Tibial artery (tissue), 4 donors: ENCODE results near the gene UQCRFS1.
"Not testable (repeated sequence)": the region's sequence is repeated elsewhere in the genome, so short reads cannot be mapped to it uniquely, and the experiment has no call there.

Experiments
- DNase-seq, 2 donors: peaks; one replicate each; pipeline ENCODE4 v3.0.0-alpha.2; 2019
- H3K27ac ChIP-seq, 2 donors: fragments of 200-600 bp; sonication (generic) in 1 of 2; 1 replicate in 1 of 2; 2 replicates in 1 of 2; pipeline ENCODE4 v1.5.1; 2018 to 2019; ENCODE audit warnings: mild to moderate bottlenecking in 1 of 2
- H3K27me3 ChIP-seq, 2 donors: fragments of 200-600 bp; sonication (generic) in 1 of 2; one replicate each; pipeline versions ENCODE4 v1.5.1 to v1.6.0; 2016 to 2019
- H3K36me3 ChIP-seq, 3 donors: fragments of 200-600 bp; sonication (generic) in 2 of 3; one replicate each; pipeline ENCODE4 v1.5.1; 2016 to 2019; ENCODE audit warnings: mild to moderate bottlenecking in 2 of 3
- H3K4me1 ChIP-seq, 4 donors: fragments of 200-600 bp; sonication (generic) in 2 of 4; 1 replicate in 3 of 4; 2 replicates in 1 of 4; pipeline ENCODE4 v1.5.1; 2016 to 2019
- H3K4me3 ChIP-seq, 2 donors: fragments of 200-600 bp; sonication (generic) in 1 of 2; 1 replicate in 1 of 2; 2 replicates in 1 of 2; pipeline ENCODE4 v1.5.1; 2018 to 2019; ENCODE audit warnings: mild to moderate bottlenecking in 2 of 2
- H3K9me3 ChIP-seq, 3 donors: fragments of 200-600 bp; sonication (generic) in 1 of 3; one replicate each; pipeline ENCODE4 v1.5.1; 2016 to 2019
- intact Hi-C: fragments of 100-400 bp; cut with DNase I; formaldehyde crosslinking; loops from one replicate; pipeline ENCODE4 v1.15.0; 2023; ENCODE audit warnings: low total_unique reads
- TF ChIP-seq, protein P1 (sequence below), 2 experiments: fragments of 200-600 bp in 1 of 2; fragments of 450-650 bp in 1 of 2; IDR thresholded peaks; one replicate each; pipeline ENCODE4 v1.5.1; 2017 to 2019; ENCODE audit warnings: antibody characterized with exemption in 2 of 2, mild to moderate bottlenecking in 1 of 2, moderate library complexity in 1 of 2

UQCRFS1 gene

DNA sequence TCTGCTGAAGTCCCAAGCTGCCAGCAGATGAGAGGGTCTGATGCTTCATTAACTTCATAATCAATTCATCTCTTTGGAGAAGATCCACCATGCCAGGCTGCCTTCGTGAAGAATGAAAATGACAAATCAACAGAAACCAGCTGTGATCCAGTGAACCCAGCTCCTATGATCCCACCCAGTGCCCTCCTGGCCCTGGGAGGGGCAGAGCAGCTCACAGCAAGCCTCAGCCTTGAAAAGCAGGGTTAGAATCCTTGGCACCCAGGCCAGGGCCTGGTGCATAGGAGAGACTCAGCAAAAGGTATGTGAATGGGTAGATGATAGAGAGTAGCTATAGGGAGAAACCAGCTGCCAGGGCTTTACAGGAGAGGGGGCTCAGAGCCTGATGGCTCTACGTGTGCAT lies 43.6 kb upstream of the UQCRFS1 start:
- Histone ChIP-seq H3K27ac (no peak overlapping the region), H3K9me3 (no peaks in the 10 kb centered on the region), H3K4me1 (no peaks in the 10 kb centered on the region), H3K36me3 (no peaks in the 10 kb centered on the region), H3K27me3 (peaks cover 0 to 14% of the 10 kb centered on the region in 2 donors), H3K4me3 (no peak overlapping the region)
- intact Hi-C loops: no loop called here
- no peak for DNase-seq
- TF ChIP-seq, protein P1, sequence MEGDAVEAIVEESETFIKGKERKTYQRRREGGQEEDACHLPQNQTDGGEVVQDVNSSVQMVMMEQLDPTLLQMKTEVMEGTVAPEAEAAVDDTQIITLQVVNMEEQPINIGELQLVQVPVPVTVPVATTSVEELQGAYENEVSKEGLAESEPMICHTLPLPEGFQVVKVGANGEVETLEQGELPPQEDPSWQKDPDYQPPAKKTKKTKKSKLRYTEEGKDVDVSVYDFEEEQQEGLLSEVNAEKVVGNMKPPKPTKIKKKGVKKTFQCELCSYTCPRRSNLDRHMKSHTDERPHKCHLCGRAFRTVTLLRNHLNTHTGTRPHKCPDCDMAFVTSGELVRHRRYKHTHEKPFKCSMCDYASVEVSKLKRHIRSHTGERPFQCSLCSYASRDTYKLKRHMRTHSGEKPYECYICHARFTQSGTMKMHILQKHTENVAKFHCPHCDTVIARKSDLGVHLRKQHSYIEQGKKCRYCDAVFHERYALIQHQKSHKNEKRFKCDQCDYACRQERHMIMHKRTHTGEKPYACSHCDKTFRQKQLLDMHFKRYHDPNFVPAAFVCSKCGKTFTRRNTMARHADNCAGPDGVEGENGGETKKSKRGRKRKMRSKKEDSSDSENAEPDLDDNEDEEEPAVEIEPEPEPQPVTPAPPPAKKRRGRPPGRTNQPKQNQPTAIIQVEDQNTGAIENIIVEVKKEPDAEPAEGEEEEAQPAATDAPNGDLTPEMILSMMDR (IDR thresholded peaks at IDR 0.05): no peak

DNA sequence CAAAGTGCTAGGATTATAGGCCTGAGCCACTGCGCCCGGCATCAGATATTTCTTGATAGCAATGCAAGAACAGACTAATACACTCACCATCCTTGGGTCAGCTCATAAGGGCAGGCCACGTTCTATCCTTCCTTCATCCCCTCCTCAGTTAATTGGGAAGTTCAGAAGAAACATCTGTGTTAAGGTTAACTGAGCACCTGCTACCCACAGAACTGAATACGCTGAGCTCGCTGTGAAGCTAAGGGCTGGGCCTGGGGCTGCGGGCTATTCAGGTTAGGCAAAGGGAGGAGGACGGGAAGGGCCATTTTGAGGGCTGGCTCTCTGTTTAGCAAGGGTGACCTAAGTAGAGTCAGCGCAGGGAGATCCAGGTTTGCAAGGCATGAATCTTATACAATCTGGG lies 43.0 kb upstream of the UQCRFS1 start:
- intact Hi-C loops: no loop called here
- Histone ChIP-seq H3K27me3 (peaks cover 0 to 11% of the 10 kb centered on the region in 2 donors), H3K4me1 (no peaks in the 10 kb centered on the region), H3K9me3 (no peaks in the 10 kb centered on the region), H3K4me3 (no peak overlapping the region), H3K36me3 (no peaks in the 10 kb centered on the region), H3K27ac (no peak overlapping the region)
- DNase-seq: no peak
- TF ChIP-seq, protein P1 (IDR thresholded peaks at IDR 0.05): no peak

DNA sequence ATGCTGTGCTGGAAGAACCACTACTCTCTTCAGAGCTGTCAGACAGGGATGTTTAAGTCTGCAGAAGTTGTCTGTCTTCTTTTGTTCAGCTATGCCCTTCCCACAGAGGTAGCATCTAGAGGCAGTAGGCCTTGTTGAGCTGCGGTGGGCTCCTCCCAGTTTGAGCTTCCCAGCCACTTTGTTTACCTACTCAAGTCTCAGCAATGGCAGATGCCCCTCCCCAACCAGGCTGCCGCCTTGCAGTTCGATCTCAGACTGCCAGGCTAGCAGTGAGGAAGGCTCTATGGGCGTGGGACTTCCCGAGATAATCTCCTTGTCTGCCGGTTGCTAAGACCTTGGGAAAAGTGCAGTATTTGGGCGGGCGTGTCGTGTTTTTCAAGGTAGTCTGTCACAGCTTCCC lies 42.1 kb upstream of the UQCRFS1 start:
- Histone ChIP-seq H3K9me3 (no peaks in the 10 kb centered on the region), H3K27me3 (peaks cover 0 to 11% of the 10 kb centered on the region in 2 donors), H3K36me3 (no peaks in the 10 kb centered on the region), H3K4me3 (no peak overlapping the region), H3K27ac (no peak overlapping the region), H3K4me1 (no peaks in the 10 kb centered on the region)
- intact Hi-C loops: no loop called here
- DNase-seq: no peak
- TF ChIP-seq, protein P1 (IDR thresholded peaks at IDR 0.05): no peak

DNA sequence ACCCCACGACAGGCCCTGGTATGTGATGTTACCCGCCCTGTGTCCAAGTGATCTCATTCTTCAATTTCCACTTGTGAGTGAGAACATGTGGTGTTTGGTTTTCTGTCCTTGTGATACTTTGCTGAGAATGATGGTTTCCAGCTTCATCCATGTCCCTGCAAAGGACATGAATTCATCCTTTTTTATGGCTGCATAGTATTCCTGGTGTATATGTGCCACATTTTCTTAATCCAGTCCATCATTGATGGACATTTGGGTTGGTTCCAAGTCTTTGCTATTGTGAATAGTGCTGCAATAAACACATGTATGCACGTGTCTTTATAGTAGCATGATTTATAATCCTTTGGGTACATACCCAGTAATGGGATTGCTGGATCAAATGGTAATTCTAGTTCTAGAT lies 36.8 kb upstream of the UQCRFS1 start:
- H3K4me1 ChIP-seq, H3K4me3 ChIP-seq, H3K9me3 ChIP-seq, H3K27me3 ChIP-seq, intact Hi-C loops, H3K36me3 ChIP-seq, H3K27ac ChIP-seq, DNase-seq: not testable (repeated sequence)

DNA sequence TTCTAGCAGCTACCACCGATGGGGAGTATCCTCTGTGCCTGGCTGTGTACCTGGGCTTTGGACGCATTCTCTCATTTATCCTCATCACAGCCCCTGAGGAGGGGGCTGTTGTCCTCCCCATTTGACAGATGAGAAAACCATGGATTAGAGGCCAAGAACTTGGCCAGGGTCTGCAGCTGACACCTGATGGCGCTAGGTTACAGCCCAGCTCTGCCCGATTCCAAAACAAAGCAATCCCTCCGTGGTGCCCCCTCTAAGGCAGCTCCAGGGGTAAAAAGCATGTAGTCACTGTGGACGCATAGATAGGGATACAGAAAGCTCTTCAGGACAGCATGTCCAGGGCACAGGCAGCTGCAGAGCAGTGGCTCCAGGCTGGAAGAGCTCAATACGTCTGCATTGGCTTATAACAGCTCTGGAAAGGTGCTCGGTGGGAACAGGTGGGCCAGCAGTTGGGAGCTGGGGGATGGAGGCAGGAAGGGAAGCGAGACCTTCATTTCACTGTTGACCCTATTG lies 35.4 kb upstream of the UQCRFS1 start:
- H3K4me1 ChIP-seq: no peaks in the 10 kb centered on the region
- no peak overlapping the region for H3K27ac ChIP-seq
- DNase-seq: peak in 1 of 2 donors; percentile 50
- no peaks in the 10 kb centered on the region for H3K9me3 ChIP-seq
- H3K36me3 ChIP-seq: no peaks in the 10 kb centered on the region
- H3K27me3 ChIP-seq: peaks cover 0 to 10% of the 10 kb centered on the region in 2 donors
- TF ChIP-seq, protein P1 (IDR thresholded peaks at IDR 0.05): no peak
- intact Hi-C loops: no loop called here
- no peak overlapping the region for H3K4me3 ChIP-seq

DNA sequence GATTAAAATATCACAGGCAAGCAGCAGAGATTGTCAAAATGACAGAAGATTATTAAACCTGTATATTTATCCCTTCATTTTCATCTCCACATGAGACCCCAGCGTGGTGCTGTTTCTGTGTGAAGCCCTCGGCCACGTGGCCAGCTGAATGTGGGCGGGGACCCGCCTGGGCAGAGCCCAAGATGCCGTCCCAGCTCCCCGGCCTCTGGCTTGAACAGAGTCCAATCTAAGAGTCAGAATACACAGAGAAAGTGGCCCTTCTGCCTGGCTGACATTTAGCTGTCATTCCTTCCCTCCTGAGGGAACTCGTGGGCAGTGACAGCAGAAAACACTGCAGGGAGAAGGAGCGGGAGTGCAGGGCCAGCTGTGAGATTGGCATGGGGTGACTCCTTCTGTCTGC lies 34.9 kb upstream of the UQCRFS1 start:
- Histone ChIP-seq H3K27me3 (peaks cover 0 to 11% of the 10 kb centered on the region in 2 donors), H3K36me3 (no peaks in the 10 kb centered on the region), H3K4me3 (no peak overlapping the region), H3K4me1 (no peaks in the 10 kb centered on the region), H3K27ac (no peak overlapping the region), H3K9me3 (no peaks in the 10 kb centered on the region)
- peak in 1 of 2 donors; percentile 43 for DNase-seq
- intact Hi-C loops: no loop called here
- TF ChIP-seq, protein P1 (IDR thresholded peaks at IDR 0.05): no peak
